Neural progenitor cell (in vitro differentiated cells): ENCODE measurements around the gene GABBR2.

ENCODE experiments used
- EZH2 ChIP-seq: fragments of 200-600 bp; sonication (generic); IDR thresholded peaks from 2 replicates; pipeline ENCODE4 v1.6.1; 2017; ENCODE audit warnings: antibody characterized with exemption, mild to moderate bottlenecking, moderate library complexity
- TF ChIP-seq, protein P1 (sequence below): fragments of 200-600 bp; sonication (generic); IDR thresholded peaks from 2 replicates; pipeline ENCODE4 v1.5.1; 2017; ENCODE audit warnings: antibody characterized with exemption, mild to moderate bottlenecking

GRCh38 chr9:98567540-98568233, 141.0 kb downstream of the GABBR2 start:
- TF ChIP-seq, protein P1, sequence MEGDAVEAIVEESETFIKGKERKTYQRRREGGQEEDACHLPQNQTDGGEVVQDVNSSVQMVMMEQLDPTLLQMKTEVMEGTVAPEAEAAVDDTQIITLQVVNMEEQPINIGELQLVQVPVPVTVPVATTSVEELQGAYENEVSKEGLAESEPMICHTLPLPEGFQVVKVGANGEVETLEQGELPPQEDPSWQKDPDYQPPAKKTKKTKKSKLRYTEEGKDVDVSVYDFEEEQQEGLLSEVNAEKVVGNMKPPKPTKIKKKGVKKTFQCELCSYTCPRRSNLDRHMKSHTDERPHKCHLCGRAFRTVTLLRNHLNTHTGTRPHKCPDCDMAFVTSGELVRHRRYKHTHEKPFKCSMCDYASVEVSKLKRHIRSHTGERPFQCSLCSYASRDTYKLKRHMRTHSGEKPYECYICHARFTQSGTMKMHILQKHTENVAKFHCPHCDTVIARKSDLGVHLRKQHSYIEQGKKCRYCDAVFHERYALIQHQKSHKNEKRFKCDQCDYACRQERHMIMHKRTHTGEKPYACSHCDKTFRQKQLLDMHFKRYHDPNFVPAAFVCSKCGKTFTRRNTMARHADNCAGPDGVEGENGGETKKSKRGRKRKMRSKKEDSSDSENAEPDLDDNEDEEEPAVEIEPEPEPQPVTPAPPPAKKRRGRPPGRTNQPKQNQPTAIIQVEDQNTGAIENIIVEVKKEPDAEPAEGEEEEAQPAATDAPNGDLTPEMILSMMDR, result no peak
- no peak for TF ChIP-seq EZH2
